K562 (cell line): ENCODE data around the gene HOXC5. TPM values are rescaled to one million over a fixed set of nuclear protein-coding genes. Genes with fewer than 3 reads are reported as not detected.
A peak's percentile ranks its signal among the peaks of the same experiment; 100 is the strongest.

ENCODE experiments used
- AFF4 ChIP-seq: sonication (generic); formaldehyde crosslinking; IDR thresholded peaks from 2 replicates; pipeline ENCODE4 v1.8.0; 2023; ENCODE audit warnings: mild to moderate bottlenecking, missing genetic modification reagents
- CEBPB ChIP-seq: fragments of 450-650 bp; IDR thresholded peaks from 2 replicates; pipeline ENCODE4 v1.6.1; 2016; ENCODE audit warnings: missing genetic modification characterization, missing compliant biosample characterization
- CGGBP1 ChIP-seq: fragments of 250-450 bp; sonication (Bioruptor Pico); IDR thresholded peaks from 2 replicates; pipeline ENCODE4 v1.9.0; 2021; ENCODE audit warnings: mild to moderate bottlenecking
- DPF2 ChIP-seq: fragments of 450-650 bp; IDR thresholded peaks from 2 replicates; pipeline ENCODE4 v1.6.1; 2016
- EHMT2 ChIP-seq: fragments of 450-650 bp; IDR thresholded peaks from 2 replicates; pipeline ENCODE4 v1.6.1; 2018; ENCODE audit warnings: antibody characterized with exemption
- GTF2B ChIP-seq: IDR thresholded peaks from 2 replicates; pipeline ENCODE4 v1.6.1; 2011; ENCODE audit not compliant: insufficient read length; ENCODE audit errors: extremely low read depth
- HDAC3 ChIP-seq: fragments of 450-650 bp; IDR thresholded peaks from 2 replicates; pipeline ENCODE4 v1.6.1; 2018; ENCODE audit warnings: borderline replicate concordance, mild to moderate bottlenecking, moderate library complexity; ENCODE audit not compliant: partially characterized antibody
- HDAC6 ChIP-seq: IDR thresholded peaks from 2 replicates; pipeline ENCODE4 v1.6.1; 2012; ENCODE audit warnings: low read depth, mild to moderate bottlenecking, control low read depth, inconsistent platforms, low read length, moderate library complexity
- KAT7 ChIP-seq: sonication (generic); formaldehyde crosslinking; IDR thresholded peaks from 2 replicates; pipeline ENCODE4 v1.8.0; 2022; ENCODE audit warnings: missing genetic modification reagents, mild to moderate bottlenecking, borderline replicate concordance
- MEF2A ChIP-seq: IDR thresholded peaks from 2 replicates; pipeline ENCODE4 v1.6.1; 2011; ENCODE audit warnings: low read depth, mild to moderate bottlenecking, low read length, moderate library complexity; ENCODE audit not compliant: control insufficient read depth
- MYC ChIP-seq, 2 experiments: fragments of 250-450 bp in 1 of 2; sonication (Bioruptor Pico) in 1 of 2; IDR thresholded peaks; 2 replicates each; pipeline versions ENCODE4 v1.5.1 to v1.6.1; 2012 to 2021; ENCODE audit warnings: low read depth in 2 of 2, borderline replicate concordance in 1 of 2, improper control_type of control experiment in 1 of 2, low read length in 1 of 2, mild to moderate bottlenecking in 1 of 2, moderate library complexity in 1 of 2
- NFIC ChIP-seq: fragments of 450-650 bp; IDR thresholded peaks from 2 replicates; pipeline ENCODE4 v1.6.1; 2017; ENCODE audit warnings: mild to moderate bottlenecking, inconsistent platforms
- NRF1 ChIP-seq, 2 experiments: fragments of 450-650 bp; IDR thresholded peaks in 1 of 2; conservative IDR thresholded peaks in 1 of 2; 2 replicates each; pipeline ENCODE4 v1.6.1; 2014; ENCODE audit warnings: mild to moderate bottlenecking in 2 of 2
- TCF7L2 ChIP-seq: fragments of 150-350 bp; IDR thresholded peaks from 2 replicates; pipeline ENCODE4 v1.6.1; 2016; ENCODE audit warnings: low read depth, mild to moderate bottlenecking, low read length, moderate library complexity
- TCFL5 ChIP-seq: fragments of 250-450 bp; sonication (Bioruptor Pico); conservative IDR thresholded peaks from 2 replicates; pipeline ENCODE4 v1.6.1; 2021; ENCODE audit warnings: mild to moderate bottlenecking, moderate library complexity, matching md5 sums
- TEAD1 ChIP-seq, 2 experiments: fragments of 450-650 bp in 1 of 2; sonication (generic) in 1 of 2; formaldehyde crosslinking; IDR thresholded peaks; 2 replicates each; pipeline versions ENCODE4 v1.4.0 to v1.8.0; 2020 to 2022; ENCODE audit warnings: mild to moderate bottlenecking in 2 of 2, missing genetic modification reagents in 1 of 2
- ZNF217 ChIP-seq: sonication (generic); formaldehyde crosslinking; IDR thresholded peaks from 2 replicates; pipeline ENCODE4 v1.8.0; 2022; ENCODE audit warnings: mild to moderate bottlenecking, missing genetic modification reagents
- ZNF445 ChIP-seq: fragments of 250-450 bp; sonication (Bioruptor Pico); IDR thresholded peaks from 2 replicates; pipeline ENCODE4 v1.4.0; 2020; ENCODE audit warnings: low read depth, mild to moderate bottlenecking, moderate library complexity
- ZNF561 ChIP-seq: fragments of 450-650 bp; formaldehyde crosslinking; conservative IDR thresholded peaks from 2 replicates; pipeline ENCODE4 v1.4.0; 2020; ENCODE audit warnings: mild to moderate bottlenecking, moderate library complexity
- ZSCAN29 ChIP-seq: fragments of 450-650 bp; IDR thresholded peaks from 2 replicates; pipeline ENCODE4 v1.6.1; 2017
- polyA plus RNA-seq, 8 experiments: library from polyadenylated mRNA; depleted of rRNA in 4 of 8; stranded (reverse) in 5 of 8; unstranded in 3 of 8; fragments of >200 nt; fragmentation: Nextera tagmentation in 2 of 8; fragmentation: Illumina TruSeq in 1 of 8; extraction: Ambion mirVana in 2 of 8; extraction: Trizol in 1 of 8; gene quantifications; 2 replicates each; pipeline versions ENCODE4 v1.2.1 to v1.2.3, GENCODE V29; 2011 to 2014; ENCODE audit warnings: inconsistent platforms in 1 of 8, missing spikeins in 1 of 8
- total RNA-seq, 7 experiments: library from RNA; depleted of rRNA in 6 of 7; stranded (reverse); fragments of >200 nt in 6 of 7; fragmentation: Illumina TruSeq in 2 of 7; extraction: Trizol in 2 of 7; gene quantifications; 2 replicates each; pipeline versions ENCODE4 v1.2.1 to v1.2.3, GENCODE V29; 2011 to 2021; ENCODE audit warnings: low replicate concordance in 1 of 7
- TF ChIP-seq, protein P1 (sequence below): sonication (generic); formaldehyde crosslinking; IDR thresholded peaks from 2 replicates; pipeline ENCODE4 v1.8.0; 2022; ENCODE audit warnings: mild to moderate bottlenecking, missing genetic modification reagents

HOXC5 gene
- total and polyA plus RNA-seq, 9 of the 15 experiments (the other 6 are each of a cell fraction or from before 2014, with no cell fraction given), result 0.10 to 0.44 (median 0.18) TPM; not detected in 4

GRCh38 chr12:54000116-54001114, 32.4 kb upstream of the HOXC5 start, which contains the start of gene HOXC9 (continued):
- no peak for TF ChIP-seq AFF4 (CRISPR knock-in tag)
- no peak; a peak in 1 of 4 replicates for TF ChIP-seq NRF1 (conservative IDR thresholded peaks at IDR 0.05 in 1 of 2, IDR thresholded peaks at IDR 0.05 in 1 of 2)
- no peak for TF ChIP-seq MEF2A
- TF ChIP-seq TEAD1 (CRISPR knock-in tag; IDR thresholded peaks at IDR 0.05), result peak in 1 of 2 experiments; percentile 70; a peak in 1 of 4 replicates
- no peak for TF ChIP-seq HDAC6
- TF ChIP-seq CEBPB (tag), result no peak
- TF ChIP-seq KAT7 (CRISPR knock-in tag), result peak; percentile 84; the same call in 1 of the 2 replicates
- TF ChIP-seq NFIC, result 0 out of 2 replicates have a peak, but pooled peaks have one; percentile 21
- TF ChIP-seq ZNF561 (CRISPR knock-in tag), result no peak
- no peak for TF ChIP-seq TCF7L2
- no peak for TF ChIP-seq ZSCAN29
- TF ChIP-seq HDAC3, result no peak
- TF ChIP-seq, protein P1, sequence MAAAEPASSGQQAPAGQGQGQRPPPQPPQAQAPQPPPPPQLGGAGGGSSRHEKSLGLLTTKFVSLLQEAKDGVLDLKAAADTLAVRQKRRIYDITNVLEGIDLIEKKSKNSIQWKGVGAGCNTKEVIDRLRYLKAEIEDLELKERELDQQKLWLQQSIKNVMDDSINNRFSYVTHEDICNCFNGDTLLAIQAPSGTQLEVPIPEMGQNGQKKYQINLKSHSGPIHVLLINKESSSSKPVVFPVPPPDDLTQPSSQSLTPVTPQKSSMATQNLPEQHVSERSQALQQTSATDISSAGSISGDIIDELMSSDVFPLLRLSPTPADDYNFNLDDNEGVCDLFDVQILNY (CRISPR knock-in tag), result no peak; the same call in 1 of the 2 replicates
- TF ChIP-seq GTF2B, result no peak
- TF ChIP-seq MYC (IDR thresholded peaks at IDR 0.05; ENCODE audit: low read depth, low read length), result no peak; the same call in 1 of the 2 replicates
- no peak for TF ChIP-seq MYC (CRISPR knock-in tag; IDR thresholded peaks at IDR 0.05; ENCODE audit: borderline replicate concordance, low read depth)
- TF ChIP-seq CGGBP1, result no peak
- TF ChIP-seq EHMT2, result no peak
- TF ChIP-seq ZNF445, result no peak
- no peak for TF ChIP-seq ZNF217 (CRISPR knock-in tag)
- no peak for TF ChIP-seq DPF2
- no peak for TF ChIP-seq TCFL5 (CRISPR knock-in tag)
